ENCODE data around the gene EIF3D. TPM values are rescaled to one million over a fixed set of nuclear protein-coding genes. Genes with fewer than 3 reads are reported as not detected.
"Not testable (repeated sequence)": the region's sequence is repeated elsewhere in the genome, so short reads cannot be mapped to it uniquely, and the experiment has no call there.

Gene EIF3D
- total RNA-seq, 1 experiment from 2014 or later, result 306 TPM

DNA sequence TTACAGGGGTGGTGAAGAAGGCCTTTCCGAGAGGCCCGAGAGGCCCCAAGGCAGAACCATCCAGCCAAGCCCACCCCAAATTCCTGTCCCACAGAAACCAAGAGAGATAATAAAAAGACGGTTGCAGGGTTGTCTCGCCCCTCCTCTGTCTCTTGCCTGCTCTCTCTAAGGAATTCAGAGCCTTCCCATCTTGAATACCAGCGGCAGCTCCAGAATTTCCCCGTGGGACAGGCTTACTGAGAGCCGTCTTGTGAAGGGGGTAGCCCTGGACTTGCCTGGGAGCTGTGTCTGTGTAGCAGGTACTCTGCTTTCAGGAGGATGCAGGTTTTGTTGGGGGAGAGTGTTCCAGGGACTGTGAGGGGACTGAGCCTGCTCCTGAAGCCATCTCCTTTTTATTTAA, 9.6 kb upstream of the EIF3D start:
- no TSS peak for BruUV-seq (replicated peaks)
- ChIA-PET POLR2A (interaction anchor here (1.5 kb wide), 1 partner anchor 9 kb away, joined by 7 read pairs; the partner anchor contains the start of gene EIF3D), RAD21 (ENCODE audit: low non-redundant PET in 1 of 2, low total read pairs in 2 of 2, uncharacterized antibody in 2 of 2, unreplicated experiment in 2 of 2) (no interaction called here), CTCF (no interaction called here)
- intact Hi-C loops (cut with micrococcal nuclease), result no loop called here
- H3K27me3 ChIP-seq (ENCODE audit: insufficient read depth, low read length), result no peaks in the 10 kb centered on the region
- H3K36me3 ChIP-seq (ENCODE audit: control insufficient read depth in 1 of 2, insufficient read depth in 2 of 2, low read length in 2 of 2), result no peaks in the 10 kb centered on the region
- H3K9me3 ChIP-seq (ENCODE audit: control insufficient read depth in 1 of 2, insufficient read depth in 1 of 2, low read depth in 1 of 2, low read length in 2 of 2), result no peaks in the 10 kb centered on the region
- no peaks in the 10 kb centered on the region for H3K79me2 ChIP-seq (ENCODE audit: insufficient read depth, low read length)
- no peaks in the 10 kb centered on the region for H4K20me1 ChIP-seq (ENCODE audit: insufficient read depth)
- DNase-seq (ENCODE audit: low read depth, low spot score) (no peak), ATAC-seq (no peak)
- H3K9me2 ChIP-seq (ENCODE audit: insufficient read depth), result no peaks in the 10 kb centered on the region
- no peak overlapping the region for H2AFZ ChIP-seq (ENCODE audit: low read depth, low read length, poor library complexity, severe bottlenecking)
- no peak overlapping the region for H3K9ac ChIP-seq (ENCODE audit: low read length)
- no peak overlapping the region for H3K4me3 ChIP-seq (replicated peaks in 1 of 2; ENCODE audit: low read depth in 1 of 2, low read length in 2 of 2)
- H3K27ac ChIP-seq (ENCODE audit: low read depth, low read length), result no peak overlapping the region
- TF ChIP-seq, protein P1, sequence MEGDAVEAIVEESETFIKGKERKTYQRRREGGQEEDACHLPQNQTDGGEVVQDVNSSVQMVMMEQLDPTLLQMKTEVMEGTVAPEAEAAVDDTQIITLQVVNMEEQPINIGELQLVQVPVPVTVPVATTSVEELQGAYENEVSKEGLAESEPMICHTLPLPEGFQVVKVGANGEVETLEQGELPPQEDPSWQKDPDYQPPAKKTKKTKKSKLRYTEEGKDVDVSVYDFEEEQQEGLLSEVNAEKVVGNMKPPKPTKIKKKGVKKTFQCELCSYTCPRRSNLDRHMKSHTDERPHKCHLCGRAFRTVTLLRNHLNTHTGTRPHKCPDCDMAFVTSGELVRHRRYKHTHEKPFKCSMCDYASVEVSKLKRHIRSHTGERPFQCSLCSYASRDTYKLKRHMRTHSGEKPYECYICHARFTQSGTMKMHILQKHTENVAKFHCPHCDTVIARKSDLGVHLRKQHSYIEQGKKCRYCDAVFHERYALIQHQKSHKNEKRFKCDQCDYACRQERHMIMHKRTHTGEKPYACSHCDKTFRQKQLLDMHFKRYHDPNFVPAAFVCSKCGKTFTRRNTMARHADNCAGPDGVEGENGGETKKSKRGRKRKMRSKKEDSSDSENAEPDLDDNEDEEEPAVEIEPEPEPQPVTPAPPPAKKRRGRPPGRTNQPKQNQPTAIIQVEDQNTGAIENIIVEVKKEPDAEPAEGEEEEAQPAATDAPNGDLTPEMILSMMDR (IDR thresholded peaks at IDR 0.05 in 2 of 3, conservative IDR thresholded peaks at IDR 0.05 in 1 of 3; ENCODE audit: borderline replicate concordance in 1 of 3, insufficient read depth in 1 of 3, low read depth in 2 of 3, low read length in 2 of 3), result no peak
- TF ChIP-seq FOSL1 (IDR thresholded peaks at IDR 0.05; ENCODE audit: low read depth) (no peak), TCF7L2 (IDR thresholded peaks at IDR 0.05; ENCODE audit: borderline replicate concordance, extremely low read depth, insufficient read depth, insufficient read length) (no peak)
- H3K4me2 ChIP-seq (ENCODE audit: low read length), result no peak overlapping the region
- peaks cover 14 to 24% of the 10 kb centered on the region in 2 experiments for H3K4me1 ChIP-seq (ENCODE audit: control insufficient read depth in 1 of 2, insufficient read depth in 2 of 2, low read length in 2 of 2)

DNA sequence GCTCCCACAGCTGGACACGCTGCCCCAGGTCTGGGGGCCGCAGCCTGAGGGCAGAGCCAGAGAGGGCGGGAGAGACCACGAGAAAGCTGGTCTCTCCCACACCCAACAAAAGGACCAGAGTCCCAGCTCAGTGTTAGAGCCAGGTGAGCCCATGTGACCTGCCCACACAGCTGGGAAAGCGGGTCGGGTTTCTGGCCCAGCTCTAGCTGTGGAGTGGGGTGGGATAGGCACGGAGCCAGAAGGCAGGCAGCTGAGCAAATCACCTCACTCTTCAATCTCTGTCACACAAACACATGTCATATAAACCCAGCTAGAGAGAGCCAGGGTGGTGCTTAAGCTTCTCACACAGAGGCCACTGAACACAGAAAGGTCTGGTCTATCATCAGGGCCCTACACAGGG, 7.8 kb upstream of the EIF3D start:
- Histone ChIP-seq H3K4me2 (ENCODE audit: low read length) (no peak overlapping the region), H3K79me2 (ENCODE audit: insufficient read depth, low read length) (no peaks in the 10 kb centered on the region), H3K27ac (ENCODE audit: low read depth, low read length) (no peak overlapping the region), H3K4me3 (replicated peaks in 1 of 2; ENCODE audit: low read depth in 1 of 2, low read length in 2 of 2) (no peak overlapping the region), H3K9ac (ENCODE audit: low read length) (no peak overlapping the region), H3K27me3 (ENCODE audit: insufficient read depth, low read length) (no peaks in the 10 kb centered on the region), H3K36me3 (ENCODE audit: control insufficient read depth in 1 of 2, insufficient read depth in 2 of 2, low read length in 2 of 2) (no peaks in the 10 kb centered on the region), H3K9me3 (ENCODE audit: control insufficient read depth in 1 of 2, insufficient read depth in 1 of 2, low read depth in 1 of 2, low read length in 2 of 2) (no peaks in the 10 kb centered on the region), H4K20me1 (ENCODE audit: insufficient read depth) (no peaks in the 10 kb centered on the region), H3K4me1 (ENCODE audit: control insufficient read depth in 1 of 2, insufficient read depth in 2 of 2, low read length in 2 of 2) (peaks cover 8 to 12% of the 10 kb centered on the region in 2 experiments), H3K9me2 (ENCODE audit: insufficient read depth) (no peaks in the 10 kb centered on the region), H2AFZ (ENCODE audit: low read depth, low read length, poor library complexity, severe bottlenecking) (no peak overlapping the region)
- TF ChIP-seq, protein P2, sequence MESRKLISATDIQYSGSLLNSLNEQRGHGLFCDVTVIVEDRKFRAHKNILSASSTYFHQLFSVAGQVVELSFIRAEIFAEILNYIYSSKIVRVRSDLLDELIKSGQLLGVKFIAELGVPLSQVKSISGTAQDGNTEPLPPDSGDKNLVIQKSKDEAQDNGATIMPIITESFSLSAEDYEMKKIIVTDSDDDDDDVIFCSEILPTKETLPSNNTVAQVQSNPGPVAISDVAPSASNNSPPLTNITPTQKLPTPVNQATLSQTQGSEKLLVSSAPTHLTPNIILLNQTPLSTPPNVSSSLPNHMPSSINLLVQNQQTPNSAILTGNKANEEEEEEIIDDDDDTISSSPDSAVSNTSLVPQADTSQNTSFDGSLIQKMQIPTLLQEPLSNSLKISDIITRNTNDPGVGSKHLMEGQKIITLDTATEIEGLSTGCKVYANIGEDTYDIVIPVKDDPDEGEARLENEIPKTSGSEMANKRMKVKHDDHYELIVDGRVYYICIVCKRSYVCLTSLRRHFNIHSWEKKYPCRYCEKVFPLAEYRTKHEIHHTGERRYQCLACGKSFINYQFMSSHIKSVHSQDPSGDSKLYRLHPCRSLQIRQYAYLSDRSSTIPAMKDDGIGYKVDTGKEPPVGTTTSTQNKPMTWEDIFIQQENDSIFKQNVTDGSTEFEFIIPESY (IDR thresholded peaks at IDR 0.05; ENCODE audit: extremely low read depth, insufficient replicate concordance, low read length), result no peak
- no peak for TF ChIP-seq EZH2phosphoT487 (IDR thresholded peaks at IDR 0.05; ENCODE audit: borderline replicate concordance)
- no peak for TF ChIP-seq POLR2AphosphoS5 (IDR thresholded peaks at IDR 0.05; ENCODE audit: low read depth, low read length)
- TF ChIP-seq EZH2 (IDR thresholded peaks at IDR 0.05), result no peak
- DNase-seq (ENCODE audit: low read depth, low spot score) (no peak), ATAC-seq (no peak)
- RAD21 ChIA-PET (ENCODE audit: low non-redundant PET in 1 of 2, low total read pairs in 2 of 2, uncharacterized antibody in 2 of 2, unreplicated experiment in 2 of 2), result no interaction called here
- intact Hi-C loops (cut with micrococcal nuclease), result no loop called here
- no TSS peak for BruUV-seq (replicated peaks)
- CTCF ChIA-PET, result no interaction called here
- POLR2A ChIA-PET, result no interaction called here

DNA sequence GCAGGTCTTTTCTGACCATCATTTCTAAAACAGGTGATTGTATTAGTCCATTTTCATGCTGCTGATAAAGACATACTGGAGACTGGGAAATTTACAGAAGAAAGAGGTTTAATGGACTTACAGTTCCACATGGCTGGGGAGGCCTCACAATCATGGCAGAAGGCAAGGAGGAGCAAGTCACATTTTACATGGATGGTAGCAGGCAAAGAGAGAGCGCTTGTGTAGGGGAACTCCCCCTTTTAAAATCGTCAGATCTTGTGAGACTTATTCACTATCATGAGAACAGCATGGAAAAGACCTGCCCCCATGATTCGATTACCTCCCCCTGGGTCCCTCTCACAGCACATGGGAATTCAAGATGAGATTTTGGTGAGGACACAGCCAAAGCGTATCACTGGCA, 4.4 kb upstream of the EIF3D start:
- H3K4me2 ChIP-seq (ENCODE audit: low read length); H3K79me2 ChIP-seq (ENCODE audit: insufficient read depth, low read length); H4K20me1 ChIP-seq (ENCODE audit: insufficient read depth); POLR2A ChIA-PET; BruUV-seq (replicated peaks); H2AFZ ChIP-seq (ENCODE audit: low read depth, low read length, poor library complexity, severe bottlenecking); intact Hi-C loops (cut with micrococcal nuclease); H3K27me3 ChIP-seq (ENCODE audit: insufficient read depth, low read length); H3K36me3 ChIP-seq (ENCODE audit: control insufficient read depth in 1 of 2, insufficient read depth in 2 of 2, low read length in 2 of 2); H3K9me2 ChIP-seq (ENCODE audit: insufficient read depth); H3K4me3 ChIP-seq (replicated peaks in 1 of 2; ENCODE audit: low read depth in 1 of 2, low read length in 2 of 2); H3K27ac ChIP-seq (ENCODE audit: low read depth, low read length); H3K9ac ChIP-seq (ENCODE audit: low read length); DNase-seq (ENCODE audit: low read depth, low spot score); CTCF ChIA-PET; H3K9me3 ChIP-seq (ENCODE audit: control insufficient read depth in 1 of 2, insufficient read depth in 1 of 2, low read depth in 1 of 2, low read length in 2 of 2); RAD21 ChIA-PET (ENCODE audit: low non-redundant PET in 1 of 2, low total read pairs in 2 of 2, uncharacterized antibody in 2 of 2, unreplicated experiment in 2 of 2); ATAC-seq: not testable (repeated sequence)
- peaks cover 11 to 20% of the 10 kb centered on the region in 2 experiments; a peak in 3 of 4 replicates for H3K4me1 ChIP-seq (ENCODE audit: control insufficient read depth in 1 of 2, insufficient read depth in 2 of 2, low read length in 2 of 2)

Measured in HCT116 (cell line).